Endothelial cell of umbilical vein (primary cell): ENCODE results near the gene MYO1B. TPM values are rescaled to one million over a fixed set of nuclear protein-coding genes. Genes with fewer than 3 reads are reported as not detected.

Experiments
- BruUV-seq: library from RNA; stranded (reverse); fragments of 400-500 nt; replicated peaks from 2 replicates; lab custom pipeline; 2021; lab: Mats Ljungman, UMichigan
- CTCF ChIA-PET: fragments of 300-600, 350-600 bp; sonication (Branson Sonifier 250); formaldehyde crosslinking; loops from one replicate; lab custom pipeline; 2021; ENCODE audit warnings: antibody characterized with exemption, inconsistent platforms; lab: Charles Lee
- POLR2A ChIA-PET: fragments of 300-600, 350-600 bp; sonication (Branson Sonifier 250); formaldehyde crosslinking; loops from one replicate; lab custom pipeline; 2021; ENCODE audit warnings: antibody characterized with exemption, inconsistent platforms; lab: Charles Lee
- DNase-seq: peaks from one replicate; pipeline ENCODE4 v3.0.0-alpha.2; 2011; ENCODE audit warnings: low read depth, low spot score
- FAIRE-seq: peaks from 2 replicates; lab custom pipeline; 2011; peaks lifted over from hg19 to GRCh38; lab: Jason Lieb, UNC
- H2AFZ ChIP-seq: 2 replicates; pipeline ENCODE4 v1.6.0; 2012; ENCODE audit warnings: low read depth, low read length, control low read depth, inconsistent platforms
- H3K27ac ChIP-seq: 2 replicates; pipeline ENCODE4 v1.5.1; 2011; ENCODE audit warnings: low read depth, mild to moderate bottlenecking, control low read depth, low read length, moderate library complexity; ENCODE audit not compliant: insufficient read depth
- H3K27me3 ChIP-seq, 2 experiments: 2 replicates each; pipeline versions ENCODE4 v1.6.0 to v1.6.1; 2011; ENCODE audit warnings: low read length in 2 of 2, mixed read lengths in 1 of 2; ENCODE audit not compliant: control insufficient read depth in 2 of 2, insufficient read depth in 2 of 2
- H3K36me3 ChIP-seq, 2 experiments: 2 replicates in 1 of 2; 3 replicates in 1 of 2; pipeline ENCODE4 v1.5.1; 2011; ENCODE audit warnings: low read length in 2 of 2, mild to moderate bottlenecking in 1 of 2, moderate library complexity in 1 of 2; ENCODE audit not compliant: control insufficient read depth in 2 of 2, insufficient read depth in 2 of 2; ENCODE audit errors: extremely low read depth in 1 of 2
- H3K4me1 ChIP-seq: 3 replicates; pipeline ENCODE4 v1.5.1; 2011; ENCODE audit warnings: mild to moderate bottlenecking, low read length; ENCODE audit not compliant: control insufficient read depth, insufficient read depth; ENCODE audit errors: extremely low read depth
- H3K4me2 ChIP-seq: 2 replicates; pipeline ENCODE4 v1.6.1; 2011; ENCODE audit warnings: low read length, control low read depth, mixed read lengths; ENCODE audit not compliant: insufficient read depth
- H3K4me3 ChIP-seq, 3 experiments: fragments of 200-600 bp in 1 of 3; sonication (generic), shearing (Covaris generic) in 1 of 3; replicated peaks in 1 of 3; 2 replicates each; pipeline ENCODE4 v1.5.1; 2011 to 2016; ENCODE audit warnings: control low read depth in 3 of 3, low read length in 3 of 3, mild to moderate bottlenecking in 2 of 3, inconsistent platforms in 1 of 3, low read depth in 1 of 3, moderate library complexity in 1 of 3; ENCODE audit not compliant: insufficient read depth in 1 of 3
- H3K79me2 ChIP-seq: 2 replicates; pipeline ENCODE4 v1.6.0; 2012; ENCODE audit warnings: low read length, inconsistent platforms; ENCODE audit not compliant: control insufficient read depth, insufficient read depth
- H3K9ac ChIP-seq: replicated peaks from 2 replicates; pipeline ENCODE3; 2011; ENCODE audit warnings: low read length, control low read depth; ENCODE audit not compliant: insufficient read depth; ENCODE audit errors: extremely low read depth
- H3K9me1 ChIP-seq: replicated peaks from 3 replicates; pipeline ENCODE4 v1.6.0; 2011; ENCODE audit warnings: mild to moderate bottlenecking, low read length; ENCODE audit not compliant: control insufficient read depth, insufficient read depth; ENCODE audit errors: extremely low read depth
- H3K9me3 ChIP-seq: replicated peaks from 2 replicates; pipeline ENCODE4 v1.5.1; 2012; ENCODE audit warnings: low read length, inconsistent platforms; ENCODE audit not compliant: control insufficient read depth, insufficient read depth
- H4K20me1 ChIP-seq: replicated peaks from 2 replicates; pipeline ENCODE3; 2011; ENCODE audit warnings: mild to moderate bottlenecking, low read length; ENCODE audit not compliant: control insufficient read depth, insufficient read depth; ENCODE audit errors: extremely low read depth
- EZH2 ChIP-seq: IDR thresholded peaks from 2 replicates; pipeline ENCODE4 v1.6.1; 2012; ENCODE audit warnings: borderline replicate concordance, low read depth, mild to moderate bottlenecking, moderate library complexity, low read length, inconsistent platforms; ENCODE audit not compliant: severe bottlenecking
- FOS ChIP-seq: IDR thresholded peaks from 2 replicates; pipeline ENCODE4 v1.6.1; 2011; ENCODE audit warnings: mild to moderate bottlenecking, low read length, moderate library complexity, borderline replicate concordance; ENCODE audit not compliant: insufficient read depth
- GATA2 ChIP-seq: IDR thresholded peaks from 2 replicates; pipeline ENCODE4 v1.7.0; 2011; ENCODE audit warnings: low read depth, mild to moderate bottlenecking, moderate library complexity, mixed read lengths, low read length; ENCODE audit not compliant: insufficient read length, insufficient read depth
- JUN ChIP-seq: IDR thresholded peaks from 2 replicates; pipeline ENCODE4 v1.6.1; 2011; ENCODE audit warnings: borderline replicate concordance, low read depth; ENCODE audit not compliant: insufficient read length, insufficient read depth
- MYC ChIP-seq: IDR thresholded peaks from one replicate; pipeline ENCODE4 v1.6.1; 2011; ENCODE audit warnings: mild to moderate bottlenecking, low read depth, low read length
- POLR2A ChIP-seq: IDR thresholded peaks from 2 replicates; pipeline ENCODE4 v1.6.1; 2012; ENCODE audit warnings: low read depth, mild to moderate bottlenecking, control low read depth, low read length
- POLR2AphosphoS5 ChIP-seq: IDR thresholded peaks from 2 replicates; pipeline ENCODE4 v1.6.1; 2012; ENCODE audit warnings: low read depth, mild to moderate bottlenecking, control low read depth, low read length, moderate library complexity; ENCODE audit not compliant: insufficient read depth
- dilution Hi-C: fragments of 300-500 bp; cut with MboI; formaldehyde crosslinking; loops from one replicate; pipeline ENCODE4 v1.15.0; 2019; ENCODE audit warnings: low sequenced_read_pairs; ENCODE audit not compliant: extremely low pct_ligation_motif_present
- intact Hi-C: fragments of 100-400 bp; cut with micrococcal nuclease; formaldehyde crosslinking; loops from one replicate; pipeline ENCODE4 v1.10.0; 2022
- polyA plus RNA-seq, 4 experiments: library from polyadenylated mRNA; depleted of rRNA in 3 of 4; stranded (reverse) in 3 of 4; unstranded in 1 of 4; fragments of >200 nt; gene quantifications; 2 replicates each; pipeline versions ENCODE4 v1.2.1 to v1.2.3, GENCODE V29; 2011 to 2012; ENCODE audit warnings: missing spikeins in 1 of 4
- total RNA-seq: library from RNA; stranded (reverse); gene quantifications from 2 replicates; pipeline ENCODE4 v1.2.3, GENCODE V29; 2021
- TF ChIP-seq, protein P1 (sequence below), 2 donors: IDR thresholded peaks; 1 replicate in 1 of 2; 2 replicates in 1 of 2; pipeline ENCODE4 v1.5.1; 2011; ENCODE audit warnings: low read length in 2 of 2, mild to moderate bottlenecking in 2 of 2, moderate library complexity in 2 of 2, control low read depth in 1 of 2, inconsistent platforms in 1 of 2, low read depth in 1 of 2; ENCODE audit not compliant: insufficient read depth in 1 of 2; ENCODE audit errors: extremely low read depth in 1 of 2
- TF ChIP-seq, protein P2 (sequence below): IDR thresholded peaks from 2 replicates; pipeline ENCODE4 v1.6.1; 2011; ENCODE audit not compliant: insufficient read depth, insufficient read length

The MYO1B gene
- total and polyA plus RNA-seq, 2 donors (not counting 3 experiments of a cell fraction or from before 2014, with no cell fraction given) = 8.7 to 51.1 TPM

DNA sequence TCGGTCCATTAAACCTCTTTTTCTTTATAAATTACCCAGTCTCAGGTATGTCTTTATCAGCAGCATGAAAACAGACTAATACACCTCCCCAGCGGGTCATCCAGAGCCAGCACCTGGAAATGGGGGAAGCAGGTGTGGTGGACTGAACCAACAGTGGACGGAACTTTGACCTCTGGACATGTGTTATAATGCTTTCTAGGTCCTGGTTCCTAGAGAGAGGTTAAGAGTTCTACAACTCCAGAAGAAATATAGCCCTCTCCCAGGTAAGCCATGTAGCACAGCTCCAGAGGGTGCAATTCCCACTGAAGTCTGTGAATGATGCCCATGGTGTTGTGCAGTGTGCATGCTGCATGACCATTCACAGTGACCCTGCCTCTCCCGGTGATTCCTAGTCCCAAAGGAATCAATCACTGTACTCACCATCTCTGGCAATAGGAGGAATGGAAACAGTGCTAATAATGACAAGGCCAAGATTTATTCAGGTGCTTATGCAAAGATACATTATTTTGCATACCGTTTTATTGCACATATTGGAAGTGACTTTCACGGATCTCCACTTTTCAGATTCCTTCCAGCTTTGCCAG lies 45.2 kb upstream of the MYO1B start:
- DNase-seq (no peak), FAIRE-seq (no peak)
- Histone ChIP-seq H3K4me1 (no peaks in the 10 kb centered on the region), H3K9ac (no peak overlapping the region), H2AFZ (no peak overlapping the region), H4K20me1 (no peaks in the 10 kb centered on the region), H3K9me3 (no peaks in the 10 kb centered on the region), H3K27me3 (no peaks in the 10 kb centered on the region), H3K79me2 (no peaks in the 10 kb centered on the region), H3K4me2 (no peak overlapping the region), H3K27ac (no peak overlapping the region), H3K9me1 (no peaks in the 10 kb centered on the region), H3K36me3 (no peaks in the 10 kb centered on the region), H3K4me3 (no peak overlapping the region)
- dilution Hi-C loops = no loop called here
- TF ChIP-seq GATA2 (no peak), MYC (no peak), JUN (no peak), POLR2A (no peak), FOS (no peak), POLR2AphosphoS5 (no peak), EZH2 (no peak)
- TF ChIP-seq, protein P1, sequence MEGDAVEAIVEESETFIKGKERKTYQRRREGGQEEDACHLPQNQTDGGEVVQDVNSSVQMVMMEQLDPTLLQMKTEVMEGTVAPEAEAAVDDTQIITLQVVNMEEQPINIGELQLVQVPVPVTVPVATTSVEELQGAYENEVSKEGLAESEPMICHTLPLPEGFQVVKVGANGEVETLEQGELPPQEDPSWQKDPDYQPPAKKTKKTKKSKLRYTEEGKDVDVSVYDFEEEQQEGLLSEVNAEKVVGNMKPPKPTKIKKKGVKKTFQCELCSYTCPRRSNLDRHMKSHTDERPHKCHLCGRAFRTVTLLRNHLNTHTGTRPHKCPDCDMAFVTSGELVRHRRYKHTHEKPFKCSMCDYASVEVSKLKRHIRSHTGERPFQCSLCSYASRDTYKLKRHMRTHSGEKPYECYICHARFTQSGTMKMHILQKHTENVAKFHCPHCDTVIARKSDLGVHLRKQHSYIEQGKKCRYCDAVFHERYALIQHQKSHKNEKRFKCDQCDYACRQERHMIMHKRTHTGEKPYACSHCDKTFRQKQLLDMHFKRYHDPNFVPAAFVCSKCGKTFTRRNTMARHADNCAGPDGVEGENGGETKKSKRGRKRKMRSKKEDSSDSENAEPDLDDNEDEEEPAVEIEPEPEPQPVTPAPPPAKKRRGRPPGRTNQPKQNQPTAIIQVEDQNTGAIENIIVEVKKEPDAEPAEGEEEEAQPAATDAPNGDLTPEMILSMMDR (IDR thresholded peaks at IDR 0.05; ENCODE audit: extremely low read depth in 1 of 2, insufficient read depth in 1 of 2, low read depth in 1 of 2, low read length in 2 of 2) = no peak
- TF ChIP-seq, protein P2, sequence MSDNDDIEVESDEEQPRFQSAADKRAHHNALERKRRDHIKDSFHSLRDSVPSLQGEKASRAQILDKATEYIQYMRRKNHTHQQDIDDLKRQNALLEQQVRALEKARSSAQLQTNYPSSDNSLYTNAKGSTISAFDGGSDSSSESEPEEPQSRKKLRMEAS = no peak
- intact Hi-C loops = no loop called here
- ChIA-PET POLR2A (no interaction called here), CTCF (interaction anchor here (1.4 to 1.6 kb wide), 2 partner anchors 18 to 34 kb away, joined by 3 to 7 read pairs; no protein-coding TSS in a partner anchor)
- no TSS peak for BruUV-seq
